ENCODE measurements around the gene CYBC1.
A peak's percentile ranks its signal among the peaks of the same experiment; 100 is the strongest.

CYBC1 gene

GRCh38 chr17:82495844-82496528 lies 45.4 kb upstream of the CYBC1 start:
- TF ChIP-seq POLR2AphosphoS5 (IDR thresholded peaks at IDR 0.05; ENCODE audit: low read depth) (no peak), CTCF (IDR thresholded peaks at IDR 0.05; ENCODE audit: insufficient read depth, low read length) (no peak), GABPA (IDR thresholded peaks at IDR 0.05; ENCODE audit: low read depth) (no peak), SPI1 (IDR thresholded peaks at IDR 0.05; ENCODE audit: borderline replicate concordance, low read depth) (no peak), REST (IDR thresholded peaks at IDR 0.05; ENCODE audit: insufficient replicate concordance, low read depth) (no peak)
- Histone ChIP-seq H3K4me3 (replicated peaks; ENCODE audit: insufficient read depth, low read length) (no peak overlapping the region), H3K27me3 (ENCODE audit: insufficient read depth, poor library complexity, severe bottlenecking) (no peaks in the 10 kb centered on the region), H3K27ac (replicated peaks) (no peak overlapping the region)
- DNase-seq (ENCODE audit: low read depth in 1 of 2, low spot score in 1 of 2), result no peak

- H3K4me3 ChIP-seq (replicated peaks; ENCODE audit: insufficient read depth, low read length), result no peak overlapping the region
- no peaks in the 10 kb centered on the region for H3K27me3 ChIP-seq (ENCODE audit: insufficient read depth, poor library complexity, severe bottlenecking)
- peak overlapping the region; percentile 17; the same call in 1 of the 2 replicates for H3K27ac ChIP-seq (replicated peaks)
- peak; percentile 85 to 92 for DNase-seq (ENCODE audit: low read depth in 1 of 2, low spot score in 1 of 2)
- TF ChIP-seq POLR2AphosphoS5 (IDR thresholded peaks at IDR 0.05; ENCODE audit: low read depth) (peak; percentile 34; the same call in 1 of the 2 replicates), CTCF (IDR thresholded peaks at IDR 0.05; ENCODE audit: insufficient read depth, low read length) (peak; percentile 86), REST (IDR thresholded peaks at IDR 0.05; ENCODE audit: insufficient replicate concordance, low read depth) (no peak)
These were observed 43.9 kb upstream of the CYBC1 start for GRCh38 chr17:82494236-82495055.

- H3K27ac ChIP-seq (replicated peaks), result no peak overlapping the region
- no peak overlapping the region for H3K4me3 ChIP-seq (replicated peaks; ENCODE audit: insufficient read depth, low read length)
- DNase-seq (ENCODE audit: low read depth in 1 of 2, low spot score in 1 of 2), result no peak
- TF ChIP-seq POLR2AphosphoS5 (IDR thresholded peaks at IDR 0.05; ENCODE audit: low read depth) (no peak), CTCF (IDR thresholded peaks at IDR 0.05; ENCODE audit: insufficient read depth, low read length) (no peak), REST (IDR thresholded peaks at IDR 0.05; ENCODE audit: insufficient replicate concordance, low read depth) (no peak), SPI1 (IDR thresholded peaks at IDR 0.05; ENCODE audit: borderline replicate concordance, low read depth) (no peak), GABPA (IDR thresholded peaks at IDR 0.05; ENCODE audit: low read depth) (no peak)
- no peaks in the 10 kb centered on the region for H3K27me3 ChIP-seq (ENCODE audit: insufficient read depth, poor library complexity, severe bottlenecking)
These were observed 42.8 kb upstream of the CYBC1 start for GRCh38 chr17:82493226-82493781.

Data from HL-60 (cell line).